ENCODE results near the gene CSPG5.

The CSPG5 gene

GRCh38 chr3:47533996-47534454 is 44.6 kb downstream of the CSPG5 start:
- DNase-seq = no peak

DNA sequence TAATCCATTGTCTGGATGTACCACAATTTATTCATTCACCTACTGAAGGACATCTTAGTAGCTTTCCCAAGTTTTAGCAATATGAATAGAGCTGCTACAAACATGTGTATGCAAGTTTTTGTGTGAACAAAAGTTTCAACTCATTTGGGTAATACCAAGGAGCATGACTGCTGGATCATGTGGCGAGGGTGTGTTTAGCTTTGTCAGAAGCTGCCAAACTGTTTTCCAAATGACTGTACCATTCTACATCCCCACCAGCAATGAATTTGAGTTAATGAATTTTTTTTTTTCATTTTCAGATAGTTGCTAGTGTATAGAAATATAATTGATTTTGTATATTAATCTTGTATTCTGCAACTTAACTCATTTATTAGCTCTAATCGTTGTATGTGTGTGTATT is 45.2 kb downstream of the CSPG5 start:
- no peak for DNase-seq

- no peak for DNase-seq
These were observed 50.5 kb downstream of the CSPG5 start for GRCh38 chr3:47527952-47528725.

- DNase-seq = no peak
These were observed 53.0 kb downstream of the CSPG5 start for GRCh38 chr3:47525617-47526016.

DNA sequence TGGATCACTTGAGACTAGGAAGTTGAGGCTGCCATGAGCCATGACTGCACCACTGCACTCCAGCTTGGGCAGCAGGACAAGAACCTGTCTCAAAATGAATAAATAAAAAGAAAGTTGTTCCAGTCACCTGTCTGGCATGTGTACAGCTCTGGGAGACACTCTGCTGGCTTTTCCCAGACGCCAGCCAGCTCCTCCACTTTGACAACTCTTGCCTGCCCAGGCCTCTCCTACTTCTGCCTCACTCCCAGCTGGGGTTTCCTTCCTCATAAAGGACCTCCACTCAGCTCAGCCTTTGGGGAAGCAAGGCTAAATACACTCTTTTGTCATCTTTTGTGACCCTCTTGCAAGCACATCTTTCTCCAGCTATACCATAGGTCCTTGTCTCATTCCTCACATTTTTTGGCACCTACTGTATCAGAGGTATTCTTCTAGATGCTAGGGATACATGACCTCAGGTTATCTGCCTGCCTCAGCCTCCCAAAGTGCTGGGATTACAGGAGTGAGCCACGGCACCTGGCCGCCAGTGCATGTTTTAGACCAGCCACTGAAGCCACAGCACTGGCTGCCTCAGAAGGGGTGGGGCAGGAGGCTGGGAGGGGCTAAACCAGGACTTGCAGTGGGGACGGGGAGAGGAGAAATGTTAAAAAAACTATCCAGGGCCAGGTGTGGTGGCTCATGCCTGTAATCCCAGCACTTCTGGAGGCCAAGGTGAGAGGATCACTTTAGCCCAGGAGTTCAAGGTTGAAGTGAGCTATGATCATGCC is 55.2 kb downstream of the CSPG5 start:
- no peak for DNase-seq

- peak; percentile 76 for DNase-seq
These were observed 56.3 kb downstream of the CSPG5 start for GRCh38 chr3:47522082-47522987.

DNA sequence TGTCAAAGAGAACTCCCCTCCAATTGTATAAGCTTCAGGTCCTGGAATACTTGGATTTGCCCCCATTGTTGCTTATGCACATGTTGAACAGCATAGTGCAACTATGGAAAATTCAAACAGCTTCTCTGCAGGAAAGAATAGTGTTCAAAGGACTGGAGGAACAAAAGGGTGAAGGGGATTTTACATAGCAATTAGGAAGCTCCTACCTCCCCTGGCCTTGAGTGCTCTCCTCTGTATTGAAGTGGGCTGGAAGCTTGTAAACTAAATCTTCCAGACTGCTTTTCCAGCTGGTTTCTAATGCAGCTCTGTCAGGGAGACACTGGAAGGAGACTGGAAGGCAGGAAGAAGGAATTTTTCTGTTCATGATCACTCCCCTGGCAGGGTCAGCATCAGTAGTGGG is 57.9 kb downstream of the CSPG5 start:
- DNase-seq = peak; percentile 0

DNA sequence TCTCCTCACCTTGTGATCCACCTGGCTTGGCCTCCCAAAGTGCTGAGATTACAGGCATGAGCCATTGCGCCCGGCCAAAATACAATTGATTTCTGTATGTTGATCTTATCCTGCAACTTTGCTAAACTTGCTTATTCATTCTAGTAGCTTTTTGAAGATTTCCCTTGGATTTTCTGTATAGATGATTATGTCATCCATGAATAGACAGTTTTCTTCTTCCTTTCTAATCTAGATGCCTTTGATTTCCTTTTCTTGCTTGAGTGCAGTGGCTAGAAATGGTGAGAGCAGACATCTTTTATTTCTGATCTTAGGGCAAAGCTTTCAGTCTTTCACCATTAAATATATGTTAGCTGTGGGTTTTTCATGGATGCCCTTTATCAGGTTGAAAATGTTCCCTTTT is 60.7 kb downstream of the CSPG5 start:
- DNase-seq = no peak

DNA sequence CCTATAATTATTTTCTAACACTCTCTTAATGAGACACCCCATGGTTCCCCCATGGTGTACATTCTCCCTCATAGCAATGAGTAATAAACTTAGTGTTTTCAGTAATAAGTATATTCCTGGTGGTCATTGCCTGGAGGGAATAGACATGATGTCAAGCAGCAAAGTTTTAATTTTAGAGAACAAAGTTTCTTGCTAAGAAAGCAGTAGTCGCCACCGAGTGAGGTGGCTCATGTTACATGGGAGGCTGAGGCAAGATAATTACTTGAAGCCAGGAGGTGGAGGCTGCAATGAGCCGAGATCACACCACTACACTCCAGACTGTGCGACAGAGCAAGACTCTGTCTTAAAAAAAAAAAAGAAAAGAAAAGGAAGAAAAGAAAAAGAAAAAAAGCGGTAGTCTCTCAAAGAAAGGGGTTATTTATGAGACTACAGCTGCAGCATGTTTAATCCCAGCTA is 62.8 kb downstream of the CSPG5 start:
- no peak for DNase-seq

GRCh38 chr3:47515100-47515499 is 63.6 kb downstream of the CSPG5 start:
- no peak for DNase-seq

DNA sequence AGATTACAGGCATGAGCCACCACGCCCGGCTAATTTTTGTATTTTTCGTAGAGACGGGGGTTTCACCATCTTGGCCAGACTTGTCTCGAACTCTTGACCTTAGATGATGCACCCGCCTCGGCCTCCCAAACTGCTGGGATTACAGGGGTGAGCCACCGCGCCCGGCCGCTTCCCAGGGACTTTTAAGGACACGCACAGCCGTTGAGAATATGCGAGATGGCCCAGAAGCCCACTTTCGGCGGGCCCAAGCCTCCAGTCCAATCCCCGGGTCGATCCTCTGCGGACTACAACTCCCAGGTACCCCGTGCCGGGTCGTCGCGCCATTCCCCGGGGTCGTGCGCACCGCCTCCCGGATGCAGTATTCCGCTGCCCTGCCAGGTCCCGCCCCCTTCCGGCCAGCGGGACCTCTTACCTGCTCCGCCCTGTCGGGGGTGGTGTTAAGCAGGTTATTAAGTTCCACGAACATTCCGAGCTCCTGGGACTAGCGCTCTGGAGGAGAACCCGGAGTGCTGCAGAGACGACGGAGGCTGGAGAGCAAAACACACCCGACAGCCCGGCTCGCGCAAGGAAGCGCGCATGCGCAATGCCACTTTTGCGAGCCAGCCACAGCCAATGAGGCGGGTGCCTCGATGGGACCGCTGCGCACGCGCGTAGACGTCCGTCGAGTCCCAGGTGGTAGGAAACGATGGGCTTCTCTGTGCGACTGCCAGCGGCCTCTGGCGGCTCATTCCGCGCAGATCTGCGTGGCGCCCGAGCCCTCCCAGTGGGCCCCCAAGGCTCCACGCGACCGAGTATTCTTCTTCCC is 65.3 kb downstream of the CSPG5 start, which contains the start of gene ELP6:
Gene ELP6 (minus strand): TSS at position 588 of the 805 bp plus-strand sequence. CDS start 122 bp downstream, at position 466.
- peak; percentile 79 for DNase-seq

- DNase-seq = peak; percentile 4
These were observed 66.1 kb downstream of the CSPG5 start for GRCh38 chr3:47512416-47513124.

All from DMS79 treated with DMSO at 0.1 percent for 48 hours (cell line).